H9 (cell line): Measurements from ENCODE around the gene SEL1L2. TPM values are rescaled to one million over a fixed set of nuclear protein-coding genes. Genes with fewer than 3 reads are reported as not detected.

ENCODE experiments used
- DNase-seq: peaks from one replicate; pipeline ENCODE4 v3.0.0-alpha.2; 2017
- H2AFZ ChIP-seq: one replicate; pipeline ENCODE4 v1.6.1; 2013; ENCODE audit warnings: mild to moderate bottlenecking, low read length, control low read depth, moderate library complexity
- H2AK5ac ChIP-seq: 2 replicates; pipeline ENCODE4 v1.6.1; 2013; ENCODE audit warnings: low read length, control low read depth, mixed read lengths; ENCODE audit not compliant: insufficient read length
- H2BK120ac ChIP-seq: one replicate; pipeline ENCODE4 v1.6.1; 2013; ENCODE audit warnings: low read depth, mild to moderate bottlenecking, low read length, control low read depth, inconsistent platforms; ENCODE audit not compliant: poor library complexity, severe bottlenecking
- H2BK12ac ChIP-seq: 2 replicates; pipeline ENCODE4 v1.6.1; 2013; ENCODE audit warnings: low read length, control low read depth, mixed read lengths, low read depth; ENCODE audit not compliant: insufficient read length
- H2BK15ac ChIP-seq: 2 replicates; pipeline ENCODE4 v1.6.1; 2013; ENCODE audit warnings: low read depth, low read length, control low read depth
- H2BK20ac ChIP-seq: one replicate; pipeline ENCODE4 v1.6.1; 2013; ENCODE audit warnings: low read depth, mild to moderate bottlenecking, low read length, control low read depth, inconsistent platforms; ENCODE audit not compliant: poor library complexity, severe bottlenecking
- H2BK5ac ChIP-seq: 2 replicates; pipeline ENCODE4 v1.6.1; 2013; ENCODE audit warnings: low read length, control low read depth, mixed read lengths; ENCODE audit not compliant: insufficient read length
- H3K14ac ChIP-seq: 2 replicates; pipeline ENCODE4 v1.6.1; 2013; ENCODE audit warnings: low read length, control low read depth; ENCODE audit not compliant: insufficient read depth
- H3K18ac ChIP-seq: 2 replicates; pipeline ENCODE4 v1.6.1; 2013; ENCODE audit warnings: low read depth, mild to moderate bottlenecking, mixed read lengths, low read length, control low read depth; ENCODE audit not compliant: insufficient read length
- H3K23ac ChIP-seq: 2 replicates; pipeline ENCODE4 v1.6.1; 2013; ENCODE audit warnings: low read length, control low read depth, mixed read lengths, low read depth; ENCODE audit not compliant: insufficient read length
- H3K23me2 ChIP-seq: 2 replicates; pipeline ENCODE4 v1.6.1; 2013; ENCODE audit warnings: low read depth, mild to moderate bottlenecking, mixed read lengths, low read length, control low read depth; ENCODE audit not compliant: insufficient read length, poor library complexity, severe bottlenecking
- H3K27ac ChIP-seq: 2 replicates; pipeline ENCODE4 v1.5.1; 2013; ENCODE audit warnings: low read length, control low read depth, mixed read lengths, low read depth; ENCODE audit not compliant: insufficient read length
- H3K27me3 ChIP-seq: 2 replicates; pipeline ENCODE4 v1.6.1; 2013; ENCODE audit warnings: low read length, control low read depth, inconsistent platforms; ENCODE audit not compliant: insufficient read depth
- H3K4ac ChIP-seq: 2 replicates; pipeline ENCODE4 v1.6.1; 2013; ENCODE audit warnings: low read depth, mild to moderate bottlenecking, control low read depth, inconsistent platforms, low read length, moderate library complexity
- H3K4me1 ChIP-seq: 2 replicates; pipeline ENCODE4 v1.6.1; 2013; ENCODE audit warnings: low read length, control low read depth, inconsistent platforms; ENCODE audit not compliant: insufficient read depth
- H3K4me2 ChIP-seq: 2 replicates; pipeline ENCODE4 v1.6.1; 2013; ENCODE audit warnings: low read length, control low read depth, mixed read lengths; ENCODE audit not compliant: insufficient read length, insufficient read depth
- H3K56ac ChIP-seq: 2 replicates; pipeline ENCODE4 v1.6.1; 2013; ENCODE audit warnings: low read depth, mild to moderate bottlenecking, mixed read lengths, low read length, control low read depth; ENCODE audit not compliant: insufficient read length
- H3K79me1 ChIP-seq: 2 replicates; pipeline ENCODE4 v1.6.1; 2013; ENCODE audit warnings: low read depth, mild to moderate bottlenecking, moderate library complexity, low read length, control low read depth, inconsistent platforms; ENCODE audit not compliant: insufficient read depth, poor library complexity, severe bottlenecking
- H3K79me2 ChIP-seq: 2 replicates; pipeline ENCODE4 v1.6.1; 2013; ENCODE audit warnings: low read length, control low read depth, inconsistent platforms; ENCODE audit not compliant: insufficient read depth
- H3K9ac ChIP-seq: 2 replicates; pipeline ENCODE4 v1.6.1; 2013; ENCODE audit warnings: low read length, control low read depth, mixed read lengths; ENCODE audit not compliant: insufficient read length; ENCODE audit errors: extremely low read depth
- H3K9me3 ChIP-seq: one replicate; pipeline ENCODE4 v1.6.1; 2013; ENCODE audit warnings: low read depth, low read length, inconsistent platforms; ENCODE audit not compliant: control insufficient read depth
- H3T11ph ChIP-seq: one replicate; pipeline ENCODE4 v1.6.1; 2013; ENCODE audit warnings: mild to moderate bottlenecking, low read length, control low read depth, inconsistent platforms
- H4K20me1 ChIP-seq: one replicate; pipeline ENCODE4 v1.6.1; 2013; ENCODE audit not compliant: control insufficient read depth, insufficient read length, insufficient read depth
- H4K5ac ChIP-seq: 2 replicates; pipeline ENCODE4 v1.6.1; 2013; ENCODE audit warnings: low read depth, mild to moderate bottlenecking, mixed read lengths, low read length, control low read depth; ENCODE audit not compliant: insufficient read length
- H4K8ac ChIP-seq: replicated peaks from 2 replicates; pipeline ENCODE4 v1.6.1; 2013; ENCODE audit warnings: low read length, control low read depth, mixed read lengths, low read depth; ENCODE audit not compliant: insufficient read length
- H4K91ac ChIP-seq: 2 replicates; pipeline ENCODE4 v1.6.1; 2013; ENCODE audit warnings: low read depth, mild to moderate bottlenecking, moderate library complexity, mixed read lengths, low read length, control low read depth; ENCODE audit not compliant: insufficient read length
- H3K27ac Mint-ChIP-seq, 3 experiments: 2 replicates in 2 of 3; 3 replicates in 1 of 3; pipeline ENCODE4 v1.8.0; 2020 to 2021; ENCODE audit warnings: mixed read lengths in 3 of 3, mild to moderate bottlenecking in 1 of 3, moderate library complexity in 1 of 3
- H3K27me3 Mint-ChIP-seq: 2 replicates; pipeline ENCODE4 v1.8.0; 2021; ENCODE audit warnings: low read depth, mild to moderate bottlenecking, moderate library complexity, mixed read lengths
- H3K36me3 Mint-ChIP-seq, 3 experiments: 2 replicates in 2 of 3; 3 replicates in 1 of 3; pipeline ENCODE4 v1.8.0; 2020 to 2021; ENCODE audit warnings: low read depth in 3 of 3, mixed read lengths in 3 of 3; ENCODE audit not compliant: insufficient read depth in 1 of 3
- H3K4me1 Mint-ChIP-seq, 2 experiments: 2 replicates each; pipeline ENCODE4 v1.8.0; 2020; ENCODE audit warnings: mixed read lengths in 2 of 2
- H3K4me3 Mint-ChIP-seq, 2 experiments: 2 replicates in 1 of 2; 3 replicates in 1 of 2; pipeline ENCODE4 v1.8.0; 2020 to 2021; ENCODE audit warnings: mild to moderate bottlenecking in 2 of 2, mixed read lengths in 2 of 2, moderate library complexity in 1 of 2
- H3K9me3 Mint-ChIP-seq, 2 experiments: 2 replicates in 1 of 2; 3 replicates in 1 of 2; pipeline ENCODE4 v1.8.0; 2020; ENCODE audit warnings: mild to moderate bottlenecking in 2 of 2, mixed read lengths in 2 of 2, moderate library complexity in 1 of 2
- CTCF ChIP-seq: fragments of 200-600 bp; sonication (generic); conservative IDR thresholded peaks from 3 replicates; pipeline ENCODE4 v1.8.0; 2021; ENCODE audit warnings: antibody characterized with exemption, mild to moderate bottlenecking
- WGBS: extraction: QIAGEN DNeasy Blood & Tissue Kit; methylation state at CpG from one replicate; pipeline ENCODE4 v1.1.7; 2013; ENCODE audit warnings: missing lambda C conversion rate, low lambda C conversion rate, mixed read lengths; ENCODE audit not compliant: insufficient read length; ENCODE audit errors: extremely low coverage; 5-methylcytosine and 5-hydroxymethylcytosine counted together
- total RNA-seq: library from RNA; stranded (reverse); gene quantifications from 2 replicates; pipeline ENCODE4 v1.2.1, GENCODE V29; 2021

SEL1L2 gene
- total RNA-seq, 1 experiment from 2014 or later = not detected

- Histone ChIP-seq H3T11ph (no peak overlapping the region), H2BK5ac (no peak overlapping the region), H3K79me1 (no peaks in the 10 kb centered on the region), H4K20me1 (no peaks in the 10 kb centered on the region), H2BK120ac (no peak overlapping the region), H3K9ac (no peak overlapping the region), H2BK20ac (no peak overlapping the region), H4K8ac (no peak overlapping the region), H3K23me2 (no peaks in the 10 kb centered on the region), H3K23ac (no peak overlapping the region), H3K4me1 (no peaks in the 10 kb centered on the region), H3K79me2 (no peaks in the 10 kb centered on the region), H3K18ac (no peak overlapping the region), H3K4ac (no peak overlapping the region), H4K5ac (no peak overlapping the region), H4K91ac (no peak overlapping the region), H3K56ac (no peak overlapping the region), H3K9me3 (no peaks in the 10 kb centered on the region), H2BK12ac (no peak overlapping the region), H3K27ac (no peak overlapping the region), H2AFZ (no peak overlapping the region), H2AK5ac (no peak overlapping the region), H3K14ac (no peak overlapping the region), H2BK15ac (no peak overlapping the region), H3K4me2 (no peak overlapping the region), H3K27me3 (no peaks in the 10 kb centered on the region)
- Mint-ChIP-seq H3K36me3 (no peaks in the 10 kb centered on the region), H3K4me1 (peaks cover 8 to 9% of the 10 kb centered on the region in 2 experiments), H3K9me3 (no peaks in the 10 kb centered on the region), H3K27me3 (no peaks in the 10 kb centered on the region), H3K27ac (no peak overlapping the region), H3K4me3 (no peak overlapping the region)
- no peak for TF ChIP-seq CTCF
- no CpG with 5 or more reads among the region's 5 CpGs for WGBS
- DNase-seq = no peak
Observed at GRCh38 chr20:13858439-13858838, 132.0 kb downstream of the SEL1L2 start.
